ENCODE results near the gene CMYA5.

- TF ChIP-seq, protein P1, sequence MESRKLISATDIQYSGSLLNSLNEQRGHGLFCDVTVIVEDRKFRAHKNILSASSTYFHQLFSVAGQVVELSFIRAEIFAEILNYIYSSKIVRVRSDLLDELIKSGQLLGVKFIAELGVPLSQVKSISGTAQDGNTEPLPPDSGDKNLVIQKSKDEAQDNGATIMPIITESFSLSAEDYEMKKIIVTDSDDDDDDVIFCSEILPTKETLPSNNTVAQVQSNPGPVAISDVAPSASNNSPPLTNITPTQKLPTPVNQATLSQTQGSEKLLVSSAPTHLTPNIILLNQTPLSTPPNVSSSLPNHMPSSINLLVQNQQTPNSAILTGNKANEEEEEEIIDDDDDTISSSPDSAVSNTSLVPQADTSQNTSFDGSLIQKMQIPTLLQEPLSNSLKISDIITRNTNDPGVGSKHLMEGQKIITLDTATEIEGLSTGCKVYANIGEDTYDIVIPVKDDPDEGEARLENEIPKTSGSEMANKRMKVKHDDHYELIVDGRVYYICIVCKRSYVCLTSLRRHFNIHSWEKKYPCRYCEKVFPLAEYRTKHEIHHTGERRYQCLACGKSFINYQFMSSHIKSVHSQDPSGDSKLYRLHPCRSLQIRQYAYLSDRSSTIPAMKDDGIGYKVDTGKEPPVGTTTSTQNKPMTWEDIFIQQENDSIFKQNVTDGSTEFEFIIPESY (IDR thresholded peaks at IDR 0.05) = no peak
- no peak for TF ChIP-seq JUND (IDR thresholded peaks at IDR 0.05)
- TF ChIP-seq GABPA (IDR thresholded peaks at IDR 0.05 in 1 of 2, conservative IDR thresholded peaks at IDR 0.05 in 1 of 2) = no peak
- TF ChIP-seq CTCF (IDR thresholded peaks at IDR 0.05; ENCODE audit: low read depth, low read length, missing input control) = no peak
- no peak for TF ChIP-seq SP1 (IDR thresholded peaks at IDR 0.05)
These were observed 30.5 kb downstream of the CMYA5 start for GRCh38 chr5:79720096-79720495.
